Mammary epithelial cell (primary cell): Measurements from ENCODE around the gene FREM3.
"Not testable (repeated sequence)": the region's sequence is repeated elsewhere in the genome, so short reads cannot be mapped to it uniquely, and the experiment has no call there.

Experiments
- EZH2 ChIP-seq: IDR thresholded peaks from 2 replicates; pipeline ENCODE4 v1.6.1; 2012; ENCODE audit warnings: low read length, inconsistent platforms, borderline replicate concordance
- TF ChIP-seq, protein P1 (sequence below), 2 donors: IDR thresholded peaks in 1 of 2; conservative IDR thresholded peaks in 1 of 2; 2 replicates each; pipeline ENCODE4 v1.5.1; 2011 to 2012; ENCODE audit warnings: inconsistent platforms in 2 of 2, low read length in 2 of 2, mild to moderate bottlenecking in 2 of 2, control low read depth in 1 of 2, low read depth in 1 of 2; ENCODE audit not compliant: insufficient read depth in 1 of 2; ENCODE audit errors: extremely low read depth in 1 of 2

DNA sequence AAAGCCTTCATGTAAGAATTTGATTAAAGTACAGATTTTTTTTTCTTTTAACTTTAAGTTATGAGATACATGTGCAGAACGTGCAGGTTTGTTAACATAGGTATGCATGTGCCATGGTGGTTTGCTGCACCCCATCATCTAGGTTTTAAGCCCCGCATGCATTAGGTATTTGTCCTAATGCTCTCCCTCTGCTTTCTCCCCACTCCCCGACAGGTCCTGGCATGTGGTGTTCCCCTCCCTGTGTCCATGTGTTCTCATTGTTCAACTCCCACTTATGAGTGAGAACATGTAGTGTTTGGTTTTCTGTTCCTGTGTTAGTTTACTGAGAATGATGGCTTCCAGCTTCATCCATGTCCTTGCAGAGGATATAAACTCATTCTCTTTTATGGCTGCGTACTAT, 172.4 kb downstream of the FREM3 start:
- TF ChIP-seq, protein P1, sequence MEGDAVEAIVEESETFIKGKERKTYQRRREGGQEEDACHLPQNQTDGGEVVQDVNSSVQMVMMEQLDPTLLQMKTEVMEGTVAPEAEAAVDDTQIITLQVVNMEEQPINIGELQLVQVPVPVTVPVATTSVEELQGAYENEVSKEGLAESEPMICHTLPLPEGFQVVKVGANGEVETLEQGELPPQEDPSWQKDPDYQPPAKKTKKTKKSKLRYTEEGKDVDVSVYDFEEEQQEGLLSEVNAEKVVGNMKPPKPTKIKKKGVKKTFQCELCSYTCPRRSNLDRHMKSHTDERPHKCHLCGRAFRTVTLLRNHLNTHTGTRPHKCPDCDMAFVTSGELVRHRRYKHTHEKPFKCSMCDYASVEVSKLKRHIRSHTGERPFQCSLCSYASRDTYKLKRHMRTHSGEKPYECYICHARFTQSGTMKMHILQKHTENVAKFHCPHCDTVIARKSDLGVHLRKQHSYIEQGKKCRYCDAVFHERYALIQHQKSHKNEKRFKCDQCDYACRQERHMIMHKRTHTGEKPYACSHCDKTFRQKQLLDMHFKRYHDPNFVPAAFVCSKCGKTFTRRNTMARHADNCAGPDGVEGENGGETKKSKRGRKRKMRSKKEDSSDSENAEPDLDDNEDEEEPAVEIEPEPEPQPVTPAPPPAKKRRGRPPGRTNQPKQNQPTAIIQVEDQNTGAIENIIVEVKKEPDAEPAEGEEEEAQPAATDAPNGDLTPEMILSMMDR (conservative IDR thresholded peaks at IDR 0.05 in 1 of 2, IDR thresholded peaks at IDR 0.05 in 1 of 2; ENCODE audit: extremely low read depth in 1 of 2, insufficient read depth in 1 of 2, low read depth in 1 of 2, low read length in 2 of 2), result not testable (repeated sequence)
- not testable (repeated sequence) for TF ChIP-seq EZH2
